ENCODE measurements around the gene SYNE1. TPM values are rescaled to one million over a fixed set of nuclear protein-coding genes. Genes with fewer than 3 reads are reported as not detected.

The SYNE1 gene
- total and polyA plus RNA-seq, 2 of the 8 experiments (the other 6 are each of a cell fraction or from before 2014, with no cell fraction given), result 2.8 to 5.5 TPM

- 61% methylated on average over 2 of the region's 2 CpGs; no CpG with 5 or more reads in 1 of the 2 experiments for WGBS, 2 experiments (ENCODE audit: extremely low coverage in 1 of 2, insufficient coverage in 1 of 2, insufficient read length in 1 of 2, insufficient replicate concordance in 2 of 2, low coverage in 1 of 2, low lambda C conversion rate in 2 of 2, missing lambda C conversion rate in 1 of 2)
- Histone ChIP-seq H3K79me1 (ENCODE audit: low read depth, low read length) (no peaks in the 10 kb centered on the region), H3K9me3 (ENCODE audit: insufficient read depth in 2 of 2, low read depth in 1 of 2, low read length in 1 of 2) (no peaks in the 10 kb centered on the region), H3K23ac (ENCODE audit: insufficient read length) (no peak overlapping the region), H3K14ac (ENCODE audit: insufficient read length) (no peak overlapping the region), H2AK5ac (ENCODE audit: low read depth, low read length) (no peak overlapping the region), H3K23me2 (ENCODE audit: low read depth, low read length) (no peaks in the 10 kb centered on the region; the same call in 1 of the 2 replicates), H3K36me3 (ENCODE audit: control insufficient read depth in 2 of 4, insufficient read depth in 4 of 4, low read length in 3 of 4) (no peaks in the 10 kb centered on the region), H4K20me1 (replicated peaks in 1 of 2; ENCODE audit: control insufficient read depth in 1 of 2, insufficient read depth in 2 of 2, low read length in 2 of 2) (no peaks in the 10 kb centered on the region), H3K9ac (replicated peaks in 1 of 4; ENCODE audit: extremely low read depth in 1 of 4, low read depth in 3 of 4, low read length in 3 of 4) (no peak overlapping the region), H3K18ac (ENCODE audit: extremely low read depth, low read length) (no peak overlapping the region), H2BK120ac (replicated peaks; ENCODE audit: low read depth, low read length) (no peak overlapping the region), H4K8ac (ENCODE audit: extremely low read depth, insufficient read depth, low read length) (no peak overlapping the region), H3K79me2 (ENCODE audit: control insufficient read depth in 1 of 2, insufficient read depth in 2 of 2, low read length in 2 of 2) (no peaks in the 10 kb centered on the region), H4K5ac (ENCODE audit: insufficient read length, low read depth, low read length) (no peak overlapping the region), H3K4me1 (replicated peaks in 1 of 4; ENCODE audit: control insufficient read depth in 3 of 4, insufficient read depth in 4 of 4, low read length in 3 of 4) (no peaks in the 10 kb centered on the region), H2BK15ac (ENCODE audit: low read length) (no peak overlapping the region), H4K91ac (replicated peaks; ENCODE audit: insufficient read length, low read length) (no peak overlapping the region), H3K4me2 (ENCODE audit: insufficient read depth in 1 of 2, low read depth in 2 of 2, low read length in 2 of 2) (no peak overlapping the region), H2BK5ac (ENCODE audit: low read depth, low read length) (no peak overlapping the region), H2BK20ac (ENCODE audit: low read length) (no peak overlapping the region), H2BK12ac (ENCODE audit: low read depth, low read length) (no peak overlapping the region), H3K56ac (replicated peaks; ENCODE audit: insufficient read length, low read depth, low read length) (no peak overlapping the region), H3K27ac (ENCODE audit: low read depth, low read length) (no peak overlapping the region), H3K4me3 (ENCODE audit: extremely low read depth in 1 of 4, insufficient read depth in 2 of 4, low read depth in 3 of 4, low read length in 4 of 4) (no peak overlapping the region), H3K27me3 (replicated peaks in 1 of 4; ENCODE audit: control insufficient read depth in 3 of 4, extremely low read depth in 1 of 4, insufficient read depth in 3 of 4, low read length in 3 of 4) (no peaks in the 10 kb centered on the region), H3K4ac (replicated peaks; ENCODE audit: insufficient read length, low read depth, low read length) (no peak overlapping the region), H2AFZ (ENCODE audit: low read length) (no peak overlapping the region)
- FAIRE-seq, result peak; percentile 91
- CTCF ChIA-PET (ENCODE audit: partially characterized antibody), result interaction anchor here (0.5 to 2.0 kb wide), 19 partner anchors 8 to 602 kb away, joined by 3 to 11 read pairs (median 3); no protein-coding TSS in a partner anchor
- TF ChIP-seq KDM5A (IDR thresholded peaks at IDR 0.05; ENCODE audit: low read length) (no peak), RAD21 (IDR thresholded peaks at IDR 0.05 in 1 of 2, conservative IDR thresholded peaks at IDR 0.05 in 1 of 2; ENCODE audit: low read depth in 2 of 2, low read length in 2 of 2) (peak; percentile 77 to 78), RBBP5 (IDR thresholded peaks at IDR 0.05; ENCODE audit: borderline replicate concordance, low read depth, low read length) (no peak), FOSL1 (IDR thresholded peaks at IDR 0.05; ENCODE audit: insufficient read depth, low read depth, low read length) (no peak), CEBPB (IDR thresholded peaks at IDR 0.05; ENCODE audit: low read depth, low read length) (no peak)
- TF ChIP-seq, protein P1, sequence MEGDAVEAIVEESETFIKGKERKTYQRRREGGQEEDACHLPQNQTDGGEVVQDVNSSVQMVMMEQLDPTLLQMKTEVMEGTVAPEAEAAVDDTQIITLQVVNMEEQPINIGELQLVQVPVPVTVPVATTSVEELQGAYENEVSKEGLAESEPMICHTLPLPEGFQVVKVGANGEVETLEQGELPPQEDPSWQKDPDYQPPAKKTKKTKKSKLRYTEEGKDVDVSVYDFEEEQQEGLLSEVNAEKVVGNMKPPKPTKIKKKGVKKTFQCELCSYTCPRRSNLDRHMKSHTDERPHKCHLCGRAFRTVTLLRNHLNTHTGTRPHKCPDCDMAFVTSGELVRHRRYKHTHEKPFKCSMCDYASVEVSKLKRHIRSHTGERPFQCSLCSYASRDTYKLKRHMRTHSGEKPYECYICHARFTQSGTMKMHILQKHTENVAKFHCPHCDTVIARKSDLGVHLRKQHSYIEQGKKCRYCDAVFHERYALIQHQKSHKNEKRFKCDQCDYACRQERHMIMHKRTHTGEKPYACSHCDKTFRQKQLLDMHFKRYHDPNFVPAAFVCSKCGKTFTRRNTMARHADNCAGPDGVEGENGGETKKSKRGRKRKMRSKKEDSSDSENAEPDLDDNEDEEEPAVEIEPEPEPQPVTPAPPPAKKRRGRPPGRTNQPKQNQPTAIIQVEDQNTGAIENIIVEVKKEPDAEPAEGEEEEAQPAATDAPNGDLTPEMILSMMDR (IDR thresholded peaks at IDR 0.05; ENCODE audit: control extremely low read depth in 1 of 3, insufficient read depth in 1 of 3, low read depth in 1 of 3, low read length in 3 of 3), result peak in 2 of 3 experiments; percentile 37 to 53; a peak in 2 of 4 replicates
- DNase-seq (ENCODE audit: low read depth in 1 of 2, low spot score in 2 of 2), result no peak
- POLR2A ChIA-PET (ENCODE audit: partially characterized antibody), result interaction anchor here (0.5 kb wide), 1 partner anchor 9 kb away, joined by 3 read pairs; no protein-coding TSS in a partner anchor
Observed at GRCh38 chr6:152356662-152357061, 280.5 kb downstream of the SYNE1 start.

Data from H1 (cell line).